Skeletal muscle cell (primary cell): ENCODE data around the gene CLEC2A.
A peak's percentile ranks its signal among the peaks of the same experiment; 100 is the strongest.
"Not testable (repeated sequence)": the region's sequence is repeated elsewhere in the genome, so short reads cannot be mapped to it uniquely, and the experiment has no call there.

Experiments
- DNase-seq: peaks from one replicate; pipeline ENCODE4 v3.0.0-alpha.2; 2010; ENCODE audit warnings: low read depth
- H3K4me3 ChIP-seq: 2 replicates; pipeline ENCODE4 v1.5.1; 2011; ENCODE audit warnings: low read depth, mild to moderate bottlenecking, control low read depth, low read length, moderate library complexity

Gene CLEC2A

DNA sequence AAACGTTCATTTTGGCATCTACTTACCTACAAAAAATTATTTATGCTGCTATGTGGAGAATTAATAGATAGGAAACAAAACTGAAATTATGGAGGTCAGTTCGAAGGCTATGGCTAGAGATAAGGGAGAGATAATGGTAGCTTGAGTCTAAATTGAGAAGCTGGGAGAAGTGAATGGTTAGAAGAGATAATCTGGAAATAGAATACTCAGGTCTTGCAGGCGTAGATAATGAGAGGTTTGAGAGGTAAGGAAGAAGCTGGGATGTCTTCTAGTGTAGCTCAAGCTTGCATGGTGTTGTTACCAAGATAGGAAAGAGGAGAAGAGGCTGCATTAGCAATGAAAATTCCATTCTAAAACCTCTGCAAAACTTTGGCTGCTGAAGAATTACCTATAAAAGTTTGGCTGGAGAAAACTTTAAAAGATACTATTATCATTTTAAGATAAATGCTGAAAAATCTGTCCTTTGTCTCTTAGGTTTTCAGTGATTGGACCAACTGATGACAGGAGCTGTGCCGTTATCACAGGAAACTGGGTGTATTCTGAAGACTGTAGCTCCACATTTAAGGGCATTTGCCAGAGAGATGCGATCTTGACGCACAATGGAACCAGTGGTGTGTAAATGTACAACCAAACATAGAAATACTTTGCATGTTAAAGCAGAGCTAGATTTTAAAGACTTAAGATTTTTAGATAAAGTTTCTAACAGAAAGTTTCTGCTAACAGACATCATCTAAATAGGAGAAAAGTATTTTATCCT lies 36.8 kb downstream of the CLEC2A start:
- H3K4me3 ChIP-seq, result no peak overlapping the region
- no peak for DNase-seq

DNA sequence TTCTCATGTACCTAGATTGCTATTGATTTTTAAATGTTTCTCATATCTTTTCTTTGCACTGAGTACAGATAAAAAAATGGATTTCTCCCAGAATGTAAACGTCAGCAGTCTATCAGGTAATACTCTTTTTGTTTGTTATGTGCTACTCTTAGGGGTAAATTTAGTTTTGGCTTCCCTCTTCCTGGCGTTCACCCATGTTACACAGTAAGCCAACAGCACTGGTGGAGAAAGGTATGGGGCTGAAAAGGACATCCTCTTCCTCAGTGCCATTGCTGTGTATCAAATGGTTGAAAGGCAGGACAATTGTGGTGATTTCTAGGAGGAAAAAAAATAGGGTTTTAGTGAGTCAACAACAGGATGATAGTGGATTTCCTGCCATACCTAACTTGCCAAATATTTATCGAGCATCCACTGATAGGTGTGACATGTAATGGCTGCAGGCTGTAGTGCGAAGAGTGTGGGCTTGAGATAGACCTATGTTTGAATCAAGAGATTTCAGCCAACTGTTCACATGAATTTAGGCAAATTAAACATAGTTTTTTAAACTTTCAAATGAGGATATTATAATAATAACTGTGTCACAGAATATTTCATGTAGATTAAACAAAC lies 43.4 kb downstream of the CLEC2A start:
- DNase-seq, result no peak
- no peak overlapping the region for H3K4me3 ChIP-seq

DNA sequence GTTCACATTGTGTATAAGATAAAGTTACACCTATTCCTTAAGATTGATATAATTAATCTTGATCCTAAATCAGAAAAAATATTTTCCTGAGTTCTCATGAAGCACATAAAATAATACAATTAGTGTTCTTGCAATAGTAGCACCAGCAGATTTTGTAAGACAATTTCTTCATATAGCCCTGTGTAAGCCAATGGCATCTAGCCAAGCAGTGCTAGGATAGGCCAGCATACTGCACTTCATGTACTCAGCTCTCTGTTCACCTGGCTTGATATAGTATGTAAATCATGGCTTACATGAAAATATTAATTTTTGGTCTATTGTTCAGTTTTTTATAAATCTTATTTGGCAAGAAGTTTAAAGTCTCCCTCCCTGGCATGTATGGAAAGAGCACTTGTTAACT lies 49.0 kb downstream of the CLEC2A start:
- H3K4me3 ChIP-seq, result no peak overlapping the region
- no peak for DNase-seq

DNA sequence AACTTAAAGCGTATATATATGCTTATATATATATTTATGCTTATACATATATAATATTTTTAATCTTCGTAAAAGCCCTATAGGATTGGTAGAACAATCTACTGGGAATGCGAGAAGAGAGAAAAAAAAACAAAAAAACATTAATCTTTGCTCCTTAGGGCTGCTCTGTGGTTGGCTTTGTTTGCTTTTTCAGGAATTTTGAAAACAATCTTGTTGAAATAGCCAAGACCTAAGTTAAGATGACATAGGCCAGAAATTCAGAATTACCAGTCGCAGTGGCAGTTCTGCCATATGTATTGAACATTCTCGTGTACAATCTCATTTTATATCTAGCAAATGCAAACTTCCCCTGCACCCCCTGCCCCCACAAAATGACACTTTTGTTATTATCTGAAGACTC lies 50.2 kb downstream of the CLEC2A start:
- no peak overlapping the region for H3K4me3 ChIP-seq
- no peak for DNase-seq

DNA sequence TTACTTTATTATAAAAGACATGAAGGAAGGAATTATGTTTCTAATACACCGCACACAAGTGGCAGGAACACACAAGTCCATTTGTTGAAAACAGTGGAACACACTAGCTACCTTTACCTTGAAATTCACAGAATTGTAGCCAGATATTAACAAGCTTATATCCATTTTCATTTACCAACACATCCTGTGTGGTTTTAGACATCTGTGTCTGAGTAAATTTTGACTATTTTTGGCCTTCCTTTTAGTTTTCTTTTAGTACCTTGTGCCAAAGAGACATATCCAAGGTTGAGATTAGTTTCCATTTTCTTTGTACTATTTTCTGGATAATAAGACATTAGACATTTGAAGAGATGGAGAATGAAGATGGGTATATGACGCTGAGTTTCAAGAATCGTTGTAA lies 50.9 kb downstream of the CLEC2A start, which contains the start of gene KLRF2:
TSS of gene KLRF2 (plus strand) at position 244 of the 400 bp plus-strand sequence. CDS start at position 351, 107 bp downstream.
- H3K4me3 ChIP-seq, result no peak within 1 kb of the TSS
- no peak for DNase-seq

DNA sequence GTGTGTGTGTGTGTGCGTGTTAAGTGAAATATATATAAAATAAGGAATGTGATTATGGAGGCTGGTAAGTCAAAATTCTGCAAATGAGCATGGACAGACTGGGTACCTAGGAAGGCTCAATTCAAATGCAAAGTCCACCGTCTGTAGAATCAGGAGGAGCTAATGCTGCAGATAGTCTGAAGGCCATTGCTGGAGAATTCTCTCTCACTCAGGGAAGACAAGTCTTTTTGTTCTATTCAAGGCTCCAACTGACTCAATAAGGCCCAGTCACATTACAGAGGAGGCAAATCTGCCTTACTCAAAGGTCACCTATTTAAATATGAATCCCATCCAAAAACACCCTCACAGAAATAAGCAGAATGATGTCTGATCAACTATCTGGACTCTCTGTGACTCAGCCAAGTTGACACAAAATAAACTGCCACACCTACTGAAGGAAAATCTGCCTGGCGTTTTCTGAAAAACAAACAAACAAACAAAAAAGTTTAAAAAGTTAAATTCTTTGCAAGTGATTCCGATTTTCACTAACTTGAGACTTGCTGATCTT lies 51.6 kb downstream of the CLEC2A start:
- no peak overlapping the region for H3K4me3 ChIP-seq
- no peak for DNase-seq

DNA sequence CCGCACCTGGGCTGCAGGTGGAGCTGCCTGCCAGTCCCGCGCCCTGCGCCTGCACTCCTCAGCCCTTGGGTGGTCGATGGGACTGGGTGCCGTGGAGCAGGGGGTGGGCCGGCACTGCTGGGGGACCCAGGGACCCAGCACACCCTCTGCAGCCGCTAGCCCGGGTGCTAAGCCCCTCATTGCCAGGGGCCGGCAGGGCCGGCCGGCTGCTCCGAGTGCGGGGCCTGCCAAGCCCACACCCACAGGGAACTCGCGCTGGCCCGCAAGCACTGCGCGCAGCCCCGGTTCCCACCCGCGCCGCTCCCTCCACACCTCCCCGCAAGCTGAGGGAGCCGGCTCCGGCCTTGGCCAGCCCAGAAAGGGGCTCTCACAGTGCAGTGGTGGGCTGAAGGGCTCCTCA lies 56.0 kb downstream of the CLEC2A start:
- H3K4me3 ChIP-seq, DNase-seq: not testable (repeated sequence)

DNA sequence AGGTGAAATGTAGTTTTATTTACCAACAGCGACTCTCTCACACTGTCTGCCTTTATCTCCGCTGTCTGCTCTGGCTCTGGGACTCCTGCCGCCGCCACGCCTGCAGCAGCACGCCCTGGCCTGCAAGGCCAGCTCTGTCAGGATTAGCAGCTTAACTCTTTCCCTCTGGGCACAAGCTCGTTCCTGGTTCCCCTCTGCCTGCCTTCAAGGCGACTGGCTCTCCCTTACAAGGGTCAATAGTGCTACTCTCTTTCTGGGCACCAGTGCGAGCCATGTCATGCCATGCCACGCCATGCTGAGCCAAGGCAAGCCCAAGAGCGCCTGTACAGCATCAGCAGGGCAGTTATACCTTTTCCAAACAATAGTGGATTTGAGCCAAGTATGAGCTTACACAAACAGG lies 59.4 kb downstream of the CLEC2A start:
- no peak for DNase-seq
- H3K4me3 ChIP-seq, result no peak overlapping the region

DNA sequence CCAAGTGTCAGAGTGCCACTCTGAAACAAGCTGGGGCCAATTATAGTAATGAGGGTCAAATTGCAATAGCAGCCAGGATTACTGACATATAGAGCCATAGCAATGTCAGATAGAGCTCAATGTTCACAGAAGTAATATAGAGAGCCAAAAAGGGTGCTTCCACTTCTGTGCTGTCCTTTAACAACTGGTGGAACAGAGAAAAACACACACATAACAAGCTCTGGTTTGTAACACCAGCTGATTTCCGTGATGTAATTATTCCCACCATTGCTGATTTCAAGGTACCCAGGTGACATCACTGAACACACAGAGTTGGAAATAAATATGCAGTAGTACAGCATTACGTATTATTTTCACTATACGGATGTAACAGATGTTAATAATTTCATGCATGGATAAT lies 60.0 kb downstream of the CLEC2A start:
- no peak for DNase-seq
- no peak overlapping the region for H3K4me3 ChIP-seq

DNA sequence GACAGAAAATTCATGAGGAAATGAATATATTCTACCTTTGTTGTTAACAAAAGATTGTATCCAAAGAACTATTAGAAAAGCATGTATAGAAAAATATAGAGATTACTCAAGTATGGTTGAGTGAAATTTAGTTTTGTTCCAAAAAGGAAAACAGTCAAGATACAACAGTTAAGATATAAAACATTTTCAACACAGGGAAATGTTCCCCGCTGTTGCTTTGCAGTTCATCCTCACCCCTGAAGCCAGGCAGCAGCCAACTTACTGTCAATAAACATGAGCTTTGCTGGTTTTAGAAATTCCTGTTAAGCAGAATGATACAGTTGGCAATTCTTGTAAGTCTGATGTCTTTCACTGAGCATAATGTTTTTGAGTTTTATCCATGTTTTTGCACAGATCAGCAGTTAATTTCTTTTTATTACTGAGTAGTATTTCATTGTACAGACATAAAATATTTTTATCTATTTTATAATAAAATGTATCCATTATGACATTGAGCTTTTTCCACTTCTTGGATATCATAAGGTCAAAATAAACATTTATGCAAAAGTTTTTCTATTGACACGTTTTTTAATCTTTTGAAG lies 61.8 kb downstream of the CLEC2A start:
- no peak overlapping the region for H3K4me3 ChIP-seq

DNA sequence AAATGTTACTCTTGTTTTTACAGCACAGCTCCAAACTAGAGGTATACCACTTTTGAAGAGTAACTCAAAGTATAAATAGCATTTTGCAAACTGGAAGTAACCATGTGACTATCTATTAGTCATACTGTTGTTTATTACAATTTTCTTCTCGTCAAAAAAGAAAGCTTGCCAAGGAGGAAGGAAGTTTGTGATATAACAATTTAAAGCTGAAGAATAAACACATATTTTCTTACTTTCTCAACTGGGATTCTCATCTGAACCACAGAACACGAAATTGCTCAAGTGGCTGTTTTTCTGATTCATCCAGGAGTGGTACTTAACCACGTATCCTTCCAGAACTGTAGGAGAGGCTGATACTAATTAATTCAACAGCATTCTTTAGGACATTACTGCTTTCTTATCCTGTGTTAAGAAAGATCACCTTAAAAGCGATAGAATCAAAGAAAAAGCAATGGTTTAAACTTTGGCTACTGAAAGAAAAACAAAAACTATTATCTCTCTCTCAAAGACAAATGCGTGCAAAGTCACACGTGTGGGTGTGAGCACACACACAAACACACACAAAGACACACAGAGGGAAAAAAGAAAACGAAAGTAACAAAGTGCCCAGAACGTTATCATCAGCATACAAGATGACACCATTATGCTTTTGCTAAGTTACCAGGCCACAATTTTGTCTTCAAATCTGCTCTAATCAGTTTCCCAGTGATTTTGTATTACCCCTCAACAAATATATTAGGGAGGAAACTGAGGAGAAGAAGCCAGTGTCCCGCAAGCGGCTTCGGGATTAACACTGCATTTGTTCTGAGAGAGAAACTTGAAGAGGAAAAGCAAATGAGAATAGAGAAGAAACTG lies 62.6 kb downstream of the CLEC2A start, which contains the start of gene CLEC2B:
TSS of gene CLEC2B (minus strand) at position 48 of the 855 bp plus-strand sequence.
- peak; percentile 46 for DNase-seq
- peak within 1 kb of the TSS; percentile 25 for H3K4me3 ChIP-seq

More for the DNA sequence above, 61.8 kb downstream of the CLEC2A start:
- DNase-seq, result no peak

DNA sequence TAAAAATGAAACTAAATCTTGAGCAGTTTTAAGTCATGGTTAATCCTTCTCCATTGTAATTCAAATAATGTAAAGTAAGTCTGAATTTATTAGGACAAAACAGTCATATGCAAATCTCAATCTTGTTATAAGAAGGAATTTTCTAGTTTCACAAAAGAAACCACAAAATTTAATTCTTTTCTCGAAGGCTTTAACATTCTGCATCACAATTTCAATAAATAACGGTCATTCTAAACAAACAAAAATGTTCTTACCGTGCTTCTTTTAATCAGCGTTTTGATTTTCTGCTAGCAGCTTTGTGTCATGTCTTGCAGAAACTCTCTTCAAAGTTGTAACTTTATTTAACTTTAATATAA lies 63.2 kb downstream of the CLEC2A start:
- DNase-seq, result no peak
- peak overlapping the region; percentile 25 for H3K4me3 ChIP-seq

DNA sequence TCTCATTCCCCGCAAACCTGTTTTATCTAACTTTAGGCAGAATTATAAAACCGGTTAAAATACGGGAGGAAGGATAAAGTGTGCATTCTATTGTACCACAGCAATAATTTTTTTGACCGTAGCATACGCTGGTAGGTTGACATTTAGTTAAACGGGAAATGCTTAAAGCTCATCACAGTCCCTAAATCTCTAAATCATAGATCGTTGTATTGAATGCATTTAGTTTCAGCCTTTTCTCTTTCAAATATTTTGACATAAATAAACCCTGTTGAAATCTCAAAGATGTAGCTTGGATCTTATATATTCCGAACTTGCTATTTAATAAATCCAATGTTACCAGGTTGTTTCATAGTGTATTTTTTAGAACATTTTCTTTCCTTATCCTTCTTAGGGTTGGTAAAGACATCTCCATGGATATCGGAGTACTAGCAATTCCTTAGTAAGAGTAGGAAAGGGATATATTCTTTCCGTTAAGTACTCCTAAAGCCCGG lies 63.8 kb downstream of the CLEC2A start:
- DNase-seq, result no peak

DNA sequence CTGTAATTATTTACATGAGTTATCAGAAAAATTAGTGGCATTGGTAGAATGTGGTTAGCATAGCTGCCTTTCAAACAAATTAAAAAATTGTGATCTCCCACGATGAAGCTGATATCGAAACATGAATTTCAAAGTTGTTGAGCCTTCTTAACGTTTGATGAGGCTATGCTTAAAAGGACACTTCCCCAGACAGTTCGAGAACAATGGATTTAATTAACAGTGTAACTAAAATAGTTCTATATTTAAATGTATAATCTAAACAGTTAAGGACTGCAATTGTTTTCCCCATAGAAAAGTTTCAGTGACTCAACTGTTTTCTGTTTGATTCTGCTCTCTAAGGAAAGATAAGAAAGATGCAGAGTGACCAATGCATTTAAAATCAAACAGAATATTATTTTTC lies 64.6 kb downstream of the CLEC2A start:
- no peak for DNase-seq
- no peak overlapping the region for H3K4me3 ChIP-seq

More for the DNA sequence above, 63.8 kb downstream of the CLEC2A start:
- H3K4me3 ChIP-seq, result no peak overlapping the region

DNA sequence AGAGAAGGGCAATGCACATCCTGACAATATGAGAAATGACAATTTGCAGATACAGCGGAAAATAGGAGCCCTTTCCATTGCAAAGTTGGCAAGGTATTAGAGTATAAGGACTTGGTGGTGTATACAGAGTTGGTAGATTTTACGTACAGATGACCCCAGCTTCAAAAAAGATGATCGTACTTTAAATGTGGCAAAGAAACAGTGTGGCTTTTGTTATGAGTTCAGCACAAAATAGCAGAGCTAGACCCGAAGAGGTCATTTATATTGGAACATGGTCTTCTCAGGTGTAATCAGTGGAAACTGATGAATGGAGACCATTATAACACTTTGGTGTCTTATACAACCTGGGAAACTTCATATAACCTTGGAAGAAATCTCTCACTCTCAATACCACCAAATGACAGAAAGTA lies 65.3 kb downstream of the CLEC2A start:
- DNase-seq, result no peak
- H3K4me3 ChIP-seq, result no peak overlapping the region

DNA sequence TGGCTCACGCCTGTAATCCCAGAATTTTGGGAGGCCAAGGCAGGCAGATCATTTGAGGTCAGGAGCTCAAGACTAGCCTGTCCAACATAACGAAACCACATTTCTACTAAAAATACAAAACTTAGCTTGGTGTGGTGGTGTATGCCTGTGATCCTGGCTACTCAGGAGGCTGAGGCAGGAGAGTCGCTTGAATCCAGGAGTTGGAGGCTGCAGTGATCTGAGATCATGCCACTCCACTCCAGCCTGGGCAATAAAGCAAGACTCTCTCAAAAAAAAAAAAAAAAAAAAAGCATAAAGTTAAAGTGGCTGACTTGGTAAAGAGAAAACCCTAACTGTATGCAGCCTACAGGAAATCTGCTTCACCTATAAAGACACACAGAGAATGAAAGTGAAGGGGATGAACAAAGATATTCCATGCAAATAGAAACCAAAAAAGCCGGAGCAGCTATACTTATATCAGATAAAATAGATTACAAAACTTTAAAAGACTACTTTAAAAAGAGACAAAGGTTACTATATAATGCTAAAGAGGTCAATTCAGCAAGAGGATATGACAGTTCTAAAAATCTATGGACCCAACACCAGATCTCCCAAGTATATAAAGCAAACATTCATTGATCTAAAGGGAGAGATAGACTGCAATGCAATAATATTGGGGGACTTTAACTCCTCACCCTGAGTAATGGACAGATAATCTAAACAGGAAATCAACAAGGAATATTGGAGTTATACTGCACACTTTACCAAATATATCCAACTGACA lies 67.1 kb downstream of the CLEC2A start:
- DNase-seq, result no peak
- no peak overlapping the region for H3K4me3 ChIP-seq
